Measurements from ENCODE around the gene CHST8. TPM values are rescaled to one million over a fixed set of nuclear protein-coding genes. Genes with fewer than 3 reads are reported as not detected.
A peak's percentile ranks its signal among the peaks of the same experiment; 100 is the strongest.

The CHST8 gene
- total and polyA plus RNA-seq, 4 donors: 0.05 to 0.07 TPM; not detected in 2

DNA sequence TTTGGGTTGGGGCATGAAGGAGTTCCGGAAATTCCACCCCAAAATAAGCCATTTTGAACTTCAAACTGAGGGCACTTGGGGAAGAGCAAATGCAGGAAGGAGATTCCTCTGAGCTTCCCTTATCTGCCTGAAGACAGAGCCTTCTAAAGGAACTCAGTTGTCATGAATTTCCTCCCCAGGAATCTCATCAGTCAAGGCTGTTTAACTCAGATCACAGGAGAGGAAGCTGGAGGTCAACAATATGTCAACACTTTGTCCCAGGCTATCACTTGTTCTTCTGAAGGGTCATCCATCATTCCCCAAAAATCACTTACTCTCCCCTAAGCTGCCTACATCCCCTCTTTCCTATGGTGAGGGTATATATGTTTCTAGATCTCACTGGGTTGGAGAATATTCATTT is 26.0 kb upstream of the CHST8 start:
- TF ChIP-seq, protein P1, sequence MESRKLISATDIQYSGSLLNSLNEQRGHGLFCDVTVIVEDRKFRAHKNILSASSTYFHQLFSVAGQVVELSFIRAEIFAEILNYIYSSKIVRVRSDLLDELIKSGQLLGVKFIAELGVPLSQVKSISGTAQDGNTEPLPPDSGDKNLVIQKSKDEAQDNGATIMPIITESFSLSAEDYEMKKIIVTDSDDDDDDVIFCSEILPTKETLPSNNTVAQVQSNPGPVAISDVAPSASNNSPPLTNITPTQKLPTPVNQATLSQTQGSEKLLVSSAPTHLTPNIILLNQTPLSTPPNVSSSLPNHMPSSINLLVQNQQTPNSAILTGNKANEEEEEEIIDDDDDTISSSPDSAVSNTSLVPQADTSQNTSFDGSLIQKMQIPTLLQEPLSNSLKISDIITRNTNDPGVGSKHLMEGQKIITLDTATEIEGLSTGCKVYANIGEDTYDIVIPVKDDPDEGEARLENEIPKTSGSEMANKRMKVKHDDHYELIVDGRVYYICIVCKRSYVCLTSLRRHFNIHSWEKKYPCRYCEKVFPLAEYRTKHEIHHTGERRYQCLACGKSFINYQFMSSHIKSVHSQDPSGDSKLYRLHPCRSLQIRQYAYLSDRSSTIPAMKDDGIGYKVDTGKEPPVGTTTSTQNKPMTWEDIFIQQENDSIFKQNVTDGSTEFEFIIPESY (IDR thresholded peaks at IDR 0.05): no peak
- TF ChIP-seq RAD21 (IDR thresholded peaks at IDR 0.05) (no peak), RXRA (IDR thresholded peaks at IDR 0.05) (no peak), GABPA (IDR thresholded peaks at IDR 0.05 in 1 of 2, conservative IDR thresholded peaks at IDR 0.05 in 1 of 2) (no peak), EGR1 (IDR thresholded peaks at IDR 0.05; ENCODE audit: low read depth in 2 of 2) (no peak)
- TF ChIP-seq, protein P2, sequence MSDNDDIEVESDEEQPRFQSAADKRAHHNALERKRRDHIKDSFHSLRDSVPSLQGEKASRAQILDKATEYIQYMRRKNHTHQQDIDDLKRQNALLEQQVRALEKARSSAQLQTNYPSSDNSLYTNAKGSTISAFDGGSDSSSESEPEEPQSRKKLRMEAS (IDR thresholded peaks at IDR 0.05): no peak
- TF ChIP-seq, protein P3, sequence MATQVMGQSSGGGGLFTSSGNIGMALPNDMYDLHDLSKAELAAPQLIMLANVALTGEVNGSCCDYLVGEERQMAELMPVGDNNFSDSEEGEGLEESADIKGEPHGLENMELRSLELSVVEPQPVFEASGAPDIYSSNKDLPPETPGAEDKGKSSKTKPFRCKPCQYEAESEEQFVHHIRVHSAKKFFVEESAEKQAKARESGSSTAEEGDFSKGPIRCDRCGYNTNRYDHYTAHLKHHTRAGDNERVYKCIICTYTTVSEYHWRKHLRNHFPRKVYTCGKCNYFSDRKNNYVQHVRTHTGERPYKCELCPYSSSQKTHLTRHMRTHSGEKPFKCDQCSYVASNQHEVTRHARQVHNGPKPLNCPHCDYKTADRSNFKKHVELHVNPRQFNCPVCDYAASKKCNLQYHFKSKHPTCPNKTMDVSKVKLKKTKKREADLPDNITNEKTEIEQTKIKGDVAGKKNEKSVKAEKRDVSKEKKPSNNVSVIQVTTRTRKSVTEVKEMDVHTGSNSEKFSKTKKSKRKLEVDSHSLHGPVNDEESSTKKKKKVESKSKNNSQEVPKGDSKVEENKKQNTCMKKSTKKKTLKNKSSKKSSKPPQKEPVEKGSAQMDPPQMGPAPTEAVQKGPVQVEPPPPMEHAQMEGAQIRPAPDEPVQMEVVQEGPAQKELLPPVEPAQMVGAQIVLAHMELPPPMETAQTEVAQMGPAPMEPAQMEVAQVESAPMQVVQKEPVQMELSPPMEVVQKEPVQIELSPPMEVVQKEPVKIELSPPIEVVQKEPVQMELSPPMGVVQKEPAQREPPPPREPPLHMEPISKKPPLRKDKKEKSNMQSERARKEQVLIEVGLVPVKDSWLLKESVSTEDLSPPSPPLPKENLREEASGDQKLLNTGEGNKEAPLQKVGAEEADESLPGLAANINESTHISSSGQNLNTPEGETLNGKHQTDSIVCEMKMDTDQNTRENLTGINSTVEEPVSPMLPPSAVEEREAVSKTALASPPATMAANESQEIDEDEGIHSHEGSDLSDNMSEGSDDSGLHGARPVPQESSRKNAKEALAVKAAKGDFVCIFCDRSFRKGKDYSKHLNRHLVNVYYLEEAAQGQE (IDR thresholded peaks at IDR 0.05): no peak
- TF ChIP-seq, protein P4, sequence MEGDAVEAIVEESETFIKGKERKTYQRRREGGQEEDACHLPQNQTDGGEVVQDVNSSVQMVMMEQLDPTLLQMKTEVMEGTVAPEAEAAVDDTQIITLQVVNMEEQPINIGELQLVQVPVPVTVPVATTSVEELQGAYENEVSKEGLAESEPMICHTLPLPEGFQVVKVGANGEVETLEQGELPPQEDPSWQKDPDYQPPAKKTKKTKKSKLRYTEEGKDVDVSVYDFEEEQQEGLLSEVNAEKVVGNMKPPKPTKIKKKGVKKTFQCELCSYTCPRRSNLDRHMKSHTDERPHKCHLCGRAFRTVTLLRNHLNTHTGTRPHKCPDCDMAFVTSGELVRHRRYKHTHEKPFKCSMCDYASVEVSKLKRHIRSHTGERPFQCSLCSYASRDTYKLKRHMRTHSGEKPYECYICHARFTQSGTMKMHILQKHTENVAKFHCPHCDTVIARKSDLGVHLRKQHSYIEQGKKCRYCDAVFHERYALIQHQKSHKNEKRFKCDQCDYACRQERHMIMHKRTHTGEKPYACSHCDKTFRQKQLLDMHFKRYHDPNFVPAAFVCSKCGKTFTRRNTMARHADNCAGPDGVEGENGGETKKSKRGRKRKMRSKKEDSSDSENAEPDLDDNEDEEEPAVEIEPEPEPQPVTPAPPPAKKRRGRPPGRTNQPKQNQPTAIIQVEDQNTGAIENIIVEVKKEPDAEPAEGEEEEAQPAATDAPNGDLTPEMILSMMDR (IDR thresholded peaks at IDR 0.05; ENCODE audit: low read depth, low read length, missing input control): no peak
- TF ChIP-seq, protein P5, sequence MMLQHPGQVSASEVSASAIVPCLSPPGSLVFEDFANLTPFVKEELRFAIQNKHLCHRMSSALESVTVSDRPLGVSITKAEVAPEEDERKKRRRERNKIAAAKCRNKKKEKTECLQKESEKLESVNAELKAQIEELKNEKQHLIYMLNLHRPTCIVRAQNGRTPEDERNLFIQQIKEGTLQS (IDR thresholded peaks at IDR 0.05): no peak
- H3K4me1 ChIP-seq (ENCODE audit: control insufficient read depth in 4 of 4, insufficient read depth in 4 of 4, low read length in 3 of 4): no peaks in the 10 kb centered on the region
- 48% methylated on average over 1 of the region's 1 CpG for WGBS
- no peak overlapping the region for H3K4me3 ChIP-seq (ENCODE audit: low read depth in 1 of 3, low read length in 3 of 3)
- no peak for DNase-seq (ENCODE audit: low spot score)
- H3K27me3 ChIP-seq (ENCODE audit: control insufficient read depth in 4 of 4, insufficient read depth in 4 of 4, low read length in 3 of 4): no peaks in the 10 kb centered on the region
- peaks cover under 1 to 13% (median 4%) of the 10 kb centered on the region in 4 donors for H3K9me3 ChIP-seq (ENCODE audit: control insufficient read depth in 4 of 4, low read length in 3 of 4)
- H3K27ac ChIP-seq (ENCODE audit: low read depth in 1 of 2, low read length in 2 of 2): no peak overlapping the region
- H3K36me3 ChIP-seq (ENCODE audit: control insufficient read depth in 4 of 4, insufficient read depth in 3 of 4, low read depth in 1 of 4, low read length in 3 of 4): no peaks in the 10 kb centered on the region
- no peak overlapping the region for H3K9ac ChIP-seq (ENCODE audit: low read depth in 1 of 2, low read length in 2 of 2)

DNA sequence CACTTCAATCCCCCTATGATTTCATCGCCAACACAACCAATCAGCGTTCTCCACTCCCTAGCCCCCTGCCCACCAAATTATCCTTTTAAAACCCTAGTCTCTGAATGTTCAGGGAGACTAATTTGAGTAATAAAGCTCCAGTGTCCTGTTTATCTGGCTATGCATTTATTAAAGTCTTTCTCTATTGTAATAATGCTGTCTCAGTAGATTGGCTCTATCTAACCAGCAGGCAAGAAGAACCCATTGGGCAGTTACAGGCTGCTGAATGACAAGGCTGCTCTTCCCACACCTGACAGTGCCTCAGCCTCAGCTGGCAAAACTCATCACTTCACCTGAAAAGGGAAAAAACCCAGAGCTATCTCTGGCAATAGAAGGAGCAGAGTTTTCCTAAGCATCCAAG is 20.2 kb upstream of the CHST8 start:
- Histone ChIP-seq H3K4me1 (ENCODE audit: control insufficient read depth in 4 of 4, insufficient read depth in 4 of 4, low read length in 3 of 4) (no peaks in the 10 kb centered on the region), H3K27me3 (ENCODE audit: control insufficient read depth in 4 of 4, insufficient read depth in 4 of 4, low read length in 3 of 4) (no peaks in the 10 kb centered on the region), H3K36me3 (ENCODE audit: control insufficient read depth in 4 of 4, insufficient read depth in 3 of 4, low read depth in 1 of 4, low read length in 3 of 4) (no peaks in the 10 kb centered on the region), H3K4me3 (ENCODE audit: low read depth in 1 of 3, low read length in 3 of 3) (peak overlapping the region in 1 of 3 donors; percentile 11), H3K9me3 (ENCODE audit: control insufficient read depth in 4 of 4, low read length in 3 of 4) (peaks cover 13 to 27% (median 20%) of the 10 kb centered on the region in 4 donors), H3K27ac (ENCODE audit: low read depth in 1 of 2, low read length in 2 of 2) (no peak overlapping the region), H3K9ac (ENCODE audit: low read depth in 1 of 2, low read length in 2 of 2) (no peak overlapping the region)
- DNase-seq (ENCODE audit: low spot score): no peak
- TF ChIP-seq EGR1 (IDR thresholded peaks at IDR 0.05; ENCODE audit: low read depth in 2 of 2) (no peak), FOXA2 (IDR thresholded peaks at IDR 0.05) (no peak), JUND (IDR thresholded peaks at IDR 0.05) (no peak), TAF1 (conservative IDR thresholded peaks at IDR 0.05) (no peak), HNF4G (IDR thresholded peaks at IDR 0.05) (no peak)
- TF ChIP-seq, protein P3 (IDR thresholded peaks at IDR 0.05): no peak
- TF ChIP-seq, protein P2 (IDR thresholded peaks at IDR 0.05): no peak
- TF ChIP-seq, protein P4 (IDR thresholded peaks at IDR 0.05; ENCODE audit: low read depth, low read length, missing input control): no peak
- TF ChIP-seq, protein P1 (IDR thresholded peaks at IDR 0.05): no peak
- WGBS: 82% methylated on average over 2 of the region's 2 CpGs
